GM15510 (cell line): Measurements from ENCODE around the gene ANKFN1.

Source experiments
- POLR2A ChIP-seq: IDR thresholded peaks from 3 replicates; pipeline ENCODE4 v1.6.1; 2011; ENCODE audit warnings: borderline replicate concordance; ENCODE audit not compliant: insufficient read length; ENCODE audit errors: extremely low read depth

ANKFN1 gene

DNA sequence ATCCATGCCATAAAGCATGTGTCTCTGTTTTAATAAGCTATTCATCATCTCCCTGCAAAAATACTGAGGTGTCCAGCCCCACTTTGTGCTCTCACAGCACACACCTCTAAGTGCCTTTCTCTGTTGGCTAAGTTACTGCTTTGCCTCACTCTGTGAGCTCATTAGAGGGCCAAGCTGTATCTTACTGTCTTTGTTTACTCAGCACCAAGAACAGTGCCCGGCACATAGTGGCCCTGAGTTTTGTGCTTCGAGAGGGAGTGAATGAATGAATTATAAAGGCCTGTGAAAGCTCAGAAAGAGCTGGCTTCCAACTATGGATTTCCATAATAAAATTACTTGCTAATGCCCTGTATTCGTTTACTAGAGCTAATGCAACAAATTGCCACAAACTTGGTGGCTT, 390.0 kb downstream of the ANKFN1 start:
- no peak for TF ChIP-seq POLR2A

DNA sequence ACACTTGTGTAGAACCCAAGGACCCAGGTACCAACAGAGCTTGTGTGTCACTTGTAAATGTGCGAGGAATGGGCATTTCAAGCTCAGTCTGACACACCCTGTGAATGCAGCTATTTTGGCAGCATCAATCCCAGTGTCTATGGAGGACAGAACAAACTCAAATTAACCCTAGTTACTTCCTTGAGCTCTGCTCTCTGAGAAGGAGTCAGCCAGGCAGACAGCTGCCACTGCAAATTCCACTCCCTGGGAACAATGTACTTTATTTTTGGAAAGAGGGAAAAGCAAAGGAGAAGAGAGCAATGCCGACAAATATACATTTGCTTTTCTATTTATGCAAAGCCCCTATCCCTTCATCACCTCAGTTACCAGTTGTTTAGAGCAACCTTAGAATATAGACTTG, 391.8 kb downstream of the ANKFN1 start:
- no peak for TF ChIP-seq POLR2A

DNA sequence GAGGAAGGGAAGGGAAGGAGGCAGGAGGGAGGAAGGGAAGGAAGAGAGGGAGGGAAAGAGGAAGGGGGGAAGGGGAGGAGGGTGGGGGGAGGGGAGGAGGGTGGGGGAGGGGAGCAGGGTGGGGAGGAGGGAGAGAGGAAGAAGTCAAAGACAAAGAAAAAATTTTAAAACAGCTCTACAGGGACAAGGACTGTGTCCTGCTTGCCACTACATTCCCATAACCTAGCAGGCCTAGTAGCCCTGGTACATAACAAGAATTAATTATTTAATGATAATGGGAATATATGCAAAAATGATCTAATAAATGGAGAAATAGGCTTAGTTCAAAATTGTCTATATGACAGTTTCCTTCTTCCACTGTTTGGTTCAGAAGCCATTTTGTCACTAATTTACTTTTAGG, 392.7 kb downstream of the ANKFN1 start:
- no peak for TF ChIP-seq POLR2A

DNA sequence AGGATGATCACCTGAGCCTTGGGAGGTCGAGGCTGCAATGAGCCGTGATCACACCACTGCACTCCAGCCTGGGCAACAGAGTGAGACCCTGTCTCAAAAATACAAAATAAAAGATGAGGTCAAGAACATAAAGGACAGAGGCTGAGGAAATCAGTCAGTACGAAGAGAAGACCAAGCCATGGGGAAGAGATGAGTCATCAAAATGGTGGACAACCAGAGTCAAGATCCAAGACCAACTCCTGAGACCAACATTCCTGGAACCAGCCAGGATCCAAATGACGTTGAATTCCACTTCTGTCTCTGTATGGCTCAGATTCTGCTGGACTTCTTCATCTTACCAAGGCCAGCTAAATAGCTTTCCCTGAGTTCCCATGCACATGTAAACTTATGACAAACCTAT, 395.4 kb downstream of the ANKFN1 start:
- TF ChIP-seq POLR2A: no peak

GRCh38 chr17:56549501-56549900, 396.2 kb downstream of the ANKFN1 start:
- no peak for TF ChIP-seq POLR2A

- TF ChIP-seq POLR2A: no peak
Measured at GRCh38 chr17:56557682-56558081, 404.4 kb downstream of the ANKFN1 start.

GRCh38 chr17:56558088-56558487, 404.8 kb downstream of the ANKFN1 start:
- no peak for TF ChIP-seq POLR2A
